LNCAP (cell line): ENCODE measurements around the gene ZNF311.

Source experiments
- CTCF ChIP-seq: fragments of 450-650 bp; IDR thresholded peaks from 2 replicates; pipeline ENCODE4 v1.5.1; 2017; ENCODE audit warnings: mild to moderate bottlenecking

The ZNF311 gene

GRCh38 chr6:28996844-28997510 lies 8.1 kb downstream of the ZNF311 start:
- TF ChIP-seq CTCF, result no peak

GRCh38 chr6:28995093-28995650 lies 9.9 kb downstream of the ZNF311 start:
- no peak for TF ChIP-seq CTCF

- TF ChIP-seq CTCF, result no peak
Observed at GRCh38 chr6:28988536-28989311, 16.4 kb downstream of the ZNF311 start.

GRCh38 chr6:28985462-28986164 lies 19.5 kb downstream of the ZNF311 start:
- TF ChIP-seq CTCF, result no peak

GRCh38 chr6:28983838-28984237 lies 21.3 kb downstream of the ZNF311 start:
- TF ChIP-seq CTCF, result no peak

- TF ChIP-seq CTCF, result peak; percentile 19; the same call in 1 of the 2 replicates
Observed at GRCh38 chr6:28982476-28983266, 22.4 kb downstream of the ZNF311 start.
